DND-41 (cell line): ENCODE data around the gene RNF150.

Experiments
- ATAC-seq: fragments of 200-7000 bp; cut with Tn5 transposase; 3 replicates; pipeline ENCODE4 v1.9.1; 2021; ENCODE audit warnings: low read depth; ENCODE audit not compliant: insufficient read depth
- DNase-seq: peaks from one replicate; pipeline ENCODE4 v3.0.0-alpha.2; 2020
- H2AFZ ChIP-seq: 2 replicates; pipeline ENCODE4 v1.6.0; 2012; ENCODE audit warnings: low read depth, low read length
- H3K27ac ChIP-seq: 2 replicates; pipeline ENCODE4 v1.5.1; 2012; ENCODE audit warnings: low read length, inconsistent platforms
- H3K27me3 ChIP-seq: fragments of 200-600 bp; sonication (generic); 2 replicates; pipeline ENCODE4 v1.6.0; 2012; ENCODE audit warnings: low read length, mild to moderate bottlenecking, inconsistent platforms; ENCODE audit not compliant: insufficient read depth, poor library complexity
- H3K36me3 ChIP-seq: 2 replicates; pipeline ENCODE4 v1.5.1; 2012; ENCODE audit warnings: low read length, inconsistent platforms; ENCODE audit not compliant: insufficient read depth
- H3K4me1 ChIP-seq: 2 replicates; pipeline ENCODE4 v1.5.1; 2012; ENCODE audit warnings: mild to moderate bottlenecking, low read length; ENCODE audit not compliant: insufficient read depth
- H3K4me2 ChIP-seq: 2 replicates; pipeline ENCODE4 v1.6.0; 2012; ENCODE audit warnings: mild to moderate bottlenecking, moderate library complexity, low read length, inconsistent platforms; ENCODE audit not compliant: insufficient read depth
- H3K4me3 ChIP-seq, 2 experiments: fragments of 200-600 bp in 1 of 2; shearing (Covaris generic) in 1 of 2; 2 replicates each; pipeline ENCODE4 v1.5.1; 2012 to 2016; ENCODE audit warnings: inconsistent platforms in 2 of 2, low read length in 2 of 2, mild to moderate bottlenecking in 2 of 2, low read depth in 1 of 2, moderate library complexity in 1 of 2
- H3K79me2 ChIP-seq: 2 replicates; pipeline ENCODE4 v1.6.0; 2012; ENCODE audit warnings: low read length, inconsistent platforms; ENCODE audit not compliant: insufficient read depth
- H3K9ac ChIP-seq: 2 replicates; pipeline ENCODE4 v1.6.0; 2012; ENCODE audit warnings: low read depth, mild to moderate bottlenecking, inconsistent platforms, low read length, moderate library complexity
- H3K9me3 ChIP-seq: 2 replicates; pipeline ENCODE4 v1.5.1; 2012; ENCODE audit warnings: low read length, moderate library complexity, mild to moderate bottlenecking, inconsistent platforms; ENCODE audit not compliant: insufficient read depth, severe bottlenecking
- H4K20me1 ChIP-seq: 2 replicates; pipeline ENCODE4 v1.6.0; 2012; ENCODE audit warnings: low read length; ENCODE audit not compliant: insufficient read depth
- CTCF ChIP-seq: IDR thresholded peaks from 2 replicates; pipeline ENCODE4 v1.5.1; 2012; ENCODE audit warnings: borderline replicate concordance, low read length, moderate library complexity, mild to moderate bottlenecking; ENCODE audit not compliant: poor library complexity, severe bottlenecking; ENCODE audit errors: extremely low read depth
- EZH2 ChIP-seq: IDR thresholded peaks from 3 replicates; pipeline ENCODE4 v1.6.1; 2012; ENCODE audit warnings: borderline replicate concordance, low read depth, mild to moderate bottlenecking, moderate library complexity, low read length, inconsistent platforms; ENCODE audit not compliant: severe bottlenecking

Gene RNF150

DNA sequence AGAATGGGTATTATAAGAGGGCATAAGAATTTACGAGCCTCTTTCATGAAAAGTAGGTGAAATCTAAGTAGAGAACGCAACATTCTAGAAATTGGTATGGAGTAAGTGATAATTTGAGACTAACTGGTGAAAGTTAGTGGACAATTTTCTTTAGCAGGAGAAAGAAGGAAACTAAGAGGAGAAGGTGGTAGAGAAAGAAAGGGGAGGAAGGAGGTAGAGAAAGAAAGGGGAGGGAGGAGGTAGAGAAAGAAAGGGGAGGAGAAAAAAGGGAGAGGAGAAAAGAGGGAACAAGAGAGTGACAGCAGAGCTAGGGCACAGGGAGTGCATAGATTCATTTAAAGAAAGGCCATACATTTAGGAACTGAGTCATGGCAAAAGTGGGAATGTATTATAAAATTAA is 94.1 kb downstream of the RNF150 start:
- no peaks in the 10 kb centered on the region for H3K9me3 ChIP-seq
- no peaks in the 10 kb centered on the region for H3K4me1 ChIP-seq
- H3K79me2 ChIP-seq: no peaks in the 10 kb centered on the region
- no peak for TF ChIP-seq EZH2
- no peak for TF ChIP-seq CTCF
- DNase-seq (no peak), ATAC-seq (no peak)
- no peak overlapping the region for H3K9ac ChIP-seq
- no peak overlapping the region for H3K4me2 ChIP-seq
- no peaks in the 10 kb centered on the region for H3K27me3 ChIP-seq
- H3K4me3 ChIP-seq: no peak overlapping the region
- H2AFZ ChIP-seq: no peak overlapping the region
- no peak overlapping the region for H3K27ac ChIP-seq
- H3K36me3 ChIP-seq: no peaks in the 10 kb centered on the region
- H4K20me1 ChIP-seq: no peaks in the 10 kb centered on the region

- H3K36me3 ChIP-seq: no peaks in the 10 kb centered on the region
- H3K4me1 ChIP-seq: no peaks in the 10 kb centered on the region
- H3K9ac ChIP-seq: no peak overlapping the region
- no peak overlapping the region for H3K4me2 ChIP-seq
- DNase-seq (no peak), ATAC-seq (no peak)
- TF ChIP-seq EZH2 (no peak), CTCF (no peak)
- no peaks in the 10 kb centered on the region for H3K27me3 ChIP-seq
- no peak overlapping the region for H3K4me3 ChIP-seq
- H3K27ac ChIP-seq: no peak overlapping the region
- H4K20me1 ChIP-seq: no peaks in the 10 kb centered on the region
- no peaks in the 10 kb centered on the region for H3K9me3 ChIP-seq
- no peaks in the 10 kb centered on the region for H3K79me2 ChIP-seq
- no peak overlapping the region for H2AFZ ChIP-seq
Measured at GRCh38 chr4:141038428-141038827, 94.8 kb downstream of the RNF150 start.

DNA sequence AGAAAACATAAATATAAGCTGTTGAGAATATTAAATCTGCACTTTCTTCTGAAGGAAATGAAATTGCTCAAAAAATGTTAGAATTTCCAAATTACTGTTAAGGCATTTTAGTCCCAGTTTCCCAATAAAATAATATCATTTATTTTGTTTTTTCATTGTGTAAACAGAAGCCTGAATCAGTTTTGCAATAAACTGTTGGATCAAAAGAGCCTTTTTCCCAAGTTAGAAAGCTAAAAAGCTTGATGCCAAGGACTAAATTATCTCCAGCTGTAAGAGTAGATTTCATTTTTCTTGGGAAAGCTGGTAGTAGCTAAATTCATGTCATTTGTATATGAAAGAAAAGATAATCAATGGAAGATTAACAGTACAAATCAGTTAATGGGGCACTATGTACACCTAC is 95.8 kb downstream of the RNF150 start:
- DNase-seq: no peak
- Histone ChIP-seq H3K79me2 (no peaks in the 10 kb centered on the region), H3K4me1 (no peaks in the 10 kb centered on the region), H3K9ac (no peak overlapping the region), H4K20me1 (no peaks in the 10 kb centered on the region), H3K36me3 (no peaks in the 10 kb centered on the region), H3K27me3 (no peaks in the 10 kb centered on the region), H3K4me2 (no peak overlapping the region), H3K27ac (no peak overlapping the region), H3K4me3 (no peak overlapping the region), H3K9me3 (no peaks in the 10 kb centered on the region), H2AFZ (no peak overlapping the region)
- TF ChIP-seq CTCF: no peak
- TF ChIP-seq EZH2: no peak
- no peak for ATAC-seq

DNA sequence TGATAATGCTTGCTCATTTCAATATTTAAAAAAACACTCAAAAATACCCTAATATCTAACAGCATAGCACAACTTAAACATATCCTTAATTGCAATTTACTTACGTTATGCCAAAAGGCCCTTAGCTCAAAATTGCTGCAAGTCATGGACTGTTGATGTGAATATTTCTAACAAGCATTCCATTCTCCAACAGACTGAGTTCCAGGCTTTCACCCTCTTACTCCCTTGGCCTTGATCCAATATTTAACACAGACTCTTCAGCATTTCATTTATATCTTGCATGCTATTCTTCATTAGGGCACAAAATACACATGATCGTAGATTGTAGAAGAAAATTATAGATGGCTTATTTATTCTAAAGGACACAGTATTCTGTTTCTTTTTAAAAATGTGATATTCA is 96.5 kb downstream of the RNF150 start:
- no peak for ATAC-seq
- Histone ChIP-seq H4K20me1 (no peaks in the 10 kb centered on the region), H2AFZ (no peak overlapping the region), H3K4me3 (no peak overlapping the region), H3K27me3 (no peaks in the 10 kb centered on the region), H3K4me2 (no peak overlapping the region), H3K4me1 (no peaks in the 10 kb centered on the region), H3K36me3 (no peaks in the 10 kb centered on the region), H3K79me2 (no peaks in the 10 kb centered on the region), H3K9ac (no peak overlapping the region), H3K9me3 (no peaks in the 10 kb centered on the region), H3K27ac (no peak overlapping the region)
- no peak for DNase-seq
- TF ChIP-seq EZH2: no peak
- no peak for TF ChIP-seq CTCF
